Endodermal cell (in vitro differentiated cells): ENCODE results near the gene RSPH9. TPM values are rescaled to one million over a fixed set of nuclear protein-coding genes. Genes with fewer than 3 reads are reported as not detected.

ENCODE experiments used
- DNase-seq: peaks from one replicate; pipeline ENCODE4 v3.0.0-alpha.2; 2017
- H3K27ac ChIP-seq: 2 replicates; pipeline ENCODE4 v1.5.1; 2013; ENCODE audit warnings: mild to moderate bottlenecking, low read depth, low read length, moderate library complexity
- H3K27me3 ChIP-seq: 2 replicates; pipeline ENCODE4 v1.6.1; 2013; ENCODE audit warnings: mild to moderate bottlenecking, low read length, moderate library complexity; ENCODE audit not compliant: insufficient read depth, control insufficient read depth, poor library complexity, severe bottlenecking
- H3K36me3 ChIP-seq: 2 replicates; pipeline ENCODE4 v1.7.0; 2013; ENCODE audit warnings: mild to moderate bottlenecking, low read length, moderate library complexity; ENCODE audit not compliant: control insufficient read depth, insufficient read depth
- H3K4me1 ChIP-seq: one replicate; pipeline ENCODE4 v1.7.0; 2013; ENCODE audit warnings: low read length; ENCODE audit not compliant: control insufficient read depth, insufficient read depth
- H3K4me3 ChIP-seq: 2 replicates; pipeline ENCODE4 v1.5.1; 2013; ENCODE audit warnings: mild to moderate bottlenecking, low read length, moderate library complexity
- H3K9ac ChIP-seq: 2 replicates; pipeline ENCODE4 v1.6.1; 2013; ENCODE audit warnings: mild to moderate bottlenecking, low read length, moderate library complexity; ENCODE audit not compliant: poor library complexity, severe bottlenecking; ENCODE audit errors: extremely low read depth
- H3K9me3 ChIP-seq: 2 replicates; pipeline ENCODE4 v1.6.1; 2013; ENCODE audit warnings: mild to moderate bottlenecking, low read length, moderate library complexity; ENCODE audit not compliant: control insufficient read depth
- H3K27ac Mint-ChIP-seq: 2 replicates; pipeline ENCODE4 v1.8.0; 2020; ENCODE audit warnings: mixed read lengths
- H3K27me3 Mint-ChIP-seq: 2 replicates; pipeline ENCODE4 v1.8.0; 2021; ENCODE audit warnings: mild to moderate bottlenecking, mixed read lengths; ENCODE audit not compliant: insufficient read depth
- H3K36me3 Mint-ChIP-seq: 2 replicates; pipeline ENCODE4 v1.8.0; 2020; ENCODE audit warnings: low read depth, mixed read lengths
- H3K4me1 Mint-ChIP-seq: 2 replicates; pipeline ENCODE4 v1.8.0; 2020; ENCODE audit warnings: mixed read lengths
- H3K4me3 Mint-ChIP-seq: 2 replicates; pipeline ENCODE4 v1.8.0; 2020; ENCODE audit warnings: mild to moderate bottlenecking, moderate library complexity, mixed read lengths
- H3K9me3 Mint-ChIP-seq: 2 replicates; pipeline ENCODE4 v1.8.0; 2020; ENCODE audit warnings: mild to moderate bottlenecking, mixed read lengths
- CTCF ChIP-seq: fragments of 200-600 bp; sonication (generic); conservative IDR thresholded peaks from 2 replicates; pipeline ENCODE4 v1.5.0; 2021; ENCODE audit warnings: antibody characterized with exemption, mild to moderate bottlenecking
- WGBS, 2 experiments: methylation state at CpG; one replicate each; pipeline versions ENCODE4 v1.1.5 to v1.1.7; 2013; ENCODE audit warnings: missing lambda C conversion rate in 2 of 2, mixed read lengths in 1 of 2; ENCODE audit not compliant: insufficient coverage in 1 of 2, insufficient read length in 1 of 2; 5-methylcytosine and 5-hydroxymethylcytosine counted together
- long read RNA-seq, 4 experiments: library from polyadenylated mRNA in 2 of 4; library from RNA in 1 of 4; library from capped mRNA in 1 of 4; stranded (forward) in 3 of 4; unstranded in 1 of 4; transcript quantifications; one replicate each; pipeline ENCODE4 v2.0.0, GENCODE V29; 2020 to 2021; ENCODE audit warnings: inconsistent platforms in 1 of 4
- polyA plus RNA-seq, 2 experiments: library from polyadenylated mRNA; stranded (reverse); fragments of 50-300 nt; gene quantifications; one replicate each; pipeline ENCODE4 v1.2.3, GENCODE V29; 2013
- total RNA-seq, 2 donors: library from RNA; stranded (reverse); fragmentation: NEBNext Ultra II Directional in 1 of 2; extraction: Animal tissue kit (Norgen Biotek cat#: 25700) in 1 of 2; gene quantifications; 2 replicates in 1 of 2; 3 replicates in 1 of 2; pipeline ENCODE4 v1.2.1, GENCODE V29; 2021

RSPH9 gene
- under 1 TPM; 0.44 to 0.64 TPM for total RNA-seq
- 1.7 TPM for polyA plus RNA-seq (2013, experiment 1 of 2)
- polyA plus RNA-seq (2013, experiment 2 of 2): 1.2 TPM
- long read RNA-seq, experiment 1, partial matches to known transcripts: 0 of 1 reads
- long read RNA-seq, experiment 1, other reads (novel, unspliced or antisense): 1 of 1 reads
- long read RNA-seq, experiment 2, partial matches to known transcripts: 1 of 2 reads
- long read RNA-seq, experiment 2, other reads (novel, unspliced or antisense): 1 of 2 reads
- long read RNA-seq, experiment 3, partial matches to known transcripts: 0 of 6 reads
- long read RNA-seq, experiment 3, other reads (novel, unspliced or antisense): 4 of 6 reads
- long read RNA-seq, experiment 4, partial matches to known transcripts: 1 of 6 reads
- long read RNA-seq, experiment 4, other reads (novel, unspliced or antisense): 1 of 6 reads

DNA sequence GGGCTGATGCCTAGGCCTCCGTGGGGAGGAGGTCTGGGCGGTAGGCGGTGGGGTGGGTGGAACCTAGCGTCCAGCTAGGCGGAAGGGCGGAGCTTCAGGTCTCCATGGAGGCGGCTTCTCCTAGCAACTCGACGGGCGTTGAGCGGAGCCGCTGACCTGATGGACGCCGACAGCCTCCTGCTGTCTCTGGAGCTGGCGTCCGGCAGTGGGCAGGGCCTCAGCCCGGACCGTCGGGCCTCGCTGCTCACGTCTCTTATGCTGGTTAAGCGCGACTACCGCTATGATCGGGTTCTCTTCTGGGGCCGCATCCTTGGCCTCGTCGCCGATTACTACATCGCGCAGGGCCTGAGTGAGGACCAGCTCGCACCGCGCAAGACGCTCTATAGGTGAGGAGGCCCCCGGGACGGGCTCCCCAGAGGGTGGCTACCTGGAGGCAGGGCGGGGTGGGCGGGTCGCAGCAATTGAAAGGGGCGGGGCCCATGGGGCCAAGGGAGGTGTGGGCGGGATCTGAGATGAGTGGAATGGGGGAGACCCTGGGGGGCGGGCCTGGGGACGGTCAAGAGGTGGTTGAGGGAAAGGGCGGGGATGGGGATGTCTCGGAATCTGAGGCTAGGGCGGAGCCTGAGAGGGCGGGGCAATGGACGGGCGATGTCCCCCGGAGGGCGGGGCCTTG, at the start of gene RSPH9:
Gene RSPH9 (plus strand): TSS at position 97 of the 673 bp plus-strand sequence. CDS start 63 bp downstream, at position 160.
- no peak for TF ChIP-seq CTCF
- H3K36me3 ChIP-seq: peaks cover 27% of the 10 kb centered on the region
- Mint-ChIP-seq H3K4me3 (peak within 1 kb of the TSS; percentile 59), H3K27me3 (no peaks in the 10 kb centered on the region), H3K4me1 (peaks cover 29% of the 10 kb centered on the region), H3K9me3 (no peaks in the 10 kb centered on the region), H3K36me3 (peaks cover 21% of the 10 kb centered on the region), H3K27ac (peak within 1 kb of the TSS; percentile 92)
- H3K27me3 ChIP-seq: no peaks in the 10 kb centered on the region
- 0 to 4% methylated on average over 7 to 52 of the region's 52 CpGs for WGBS, 2 experiments
- H3K27ac ChIP-seq: peak within 1 kb of the TSS; percentile 67
- no peak within 1 kb of the TSS for H3K9ac ChIP-seq
- H3K9me3 ChIP-seq: no peaks in the 10 kb centered on the region
- H3K4me1 ChIP-seq: peaks cover 5% of the 10 kb centered on the region
- DNase-seq: peak; percentile 98
- H3K4me3 ChIP-seq: peak within 1 kb of the TSS; percentile 73

- TF ChIP-seq CTCF: no peak
- Mint-ChIP-seq H3K27ac (no peak overlapping the region), H3K9me3 (no peaks in the 10 kb centered on the region), H3K36me3 (peaks cover 22% of the 10 kb centered on the region), H3K27me3 (no peaks in the 10 kb centered on the region), H3K4me3 (no peak overlapping the region), H3K4me1 (no peaks in the 10 kb centered on the region)
- WGBS, 2 experiments: 94 to 96% methylated on average over 2 of the region's 2 CpGs
- Histone ChIP-seq H3K36me3 (peaks cover 62% of the 10 kb centered on the region), H3K4me1 (no peaks in the 10 kb centered on the region), H3K4me3 (no peak overlapping the region), H3K9me3 (no peaks in the 10 kb centered on the region), H3K27me3 (no peaks in the 10 kb centered on the region), H3K27ac (no peak overlapping the region), H3K9ac (no peak overlapping the region)
- no peak for DNase-seq
These were observed 44.2 kb upstream of the RSPH9 start for GRCh38 chr6:43600595-43600994.

GRCh38 chr6:43604174-43604573, 40.7 kb upstream of the RSPH9 start:
- Mint-ChIP-seq H3K27ac (no peak overlapping the region), H3K4me1 (no peaks in the 10 kb centered on the region), H3K36me3 (peaks cover 22% of the 10 kb centered on the region), H3K9me3 (no peaks in the 10 kb centered on the region), H3K27me3 (no peaks in the 10 kb centered on the region), H3K4me3 (no peak overlapping the region)
- peaks cover 58% of the 10 kb centered on the region for H3K36me3 ChIP-seq
- no peaks in the 10 kb centered on the region for H3K9me3 ChIP-seq
- no peaks in the 10 kb centered on the region for H3K4me1 ChIP-seq
- H3K4me3 ChIP-seq: no peak overlapping the region
- no peak for TF ChIP-seq CTCF
- DNase-seq: no peak
- H3K27ac ChIP-seq: no peak overlapping the region
- no peaks in the 10 kb centered on the region for H3K27me3 ChIP-seq
- 97% methylated on average over 2 of the region's 2 CpGs; no CpG with 5 or more reads in 1 of the 2 experiments for WGBS, 2 experiments
- no peak overlapping the region for H3K9ac ChIP-seq
